Ovary (tissue), 3 donors: ENCODE measurements around the gene CFAP43.
A peak's percentile ranks its signal among the peaks of the same experiment; 100 is the strongest.

Experiments used
- POLR2A ChIP-seq: fragments of 450-650 bp; IDR thresholded peaks from one replicate; pipeline ENCODE4 v1.6.1; 2017; ENCODE audit warnings: antibody characterized with exemption, mild to moderate bottlenecking, moderate library complexity
- TF ChIP-seq, protein P1 (sequence below), 3 donors: fragments of 450-650 bp in 2 of 3; fragments of 200-600 bp in 1 of 3; IDR thresholded peaks; one replicate each; pipeline versions ENCODE4 v1.5.1 to v1.8.0; 2016 to 2022; ENCODE audit warnings: antibody characterized with exemption in 3 of 3, mild to moderate bottlenecking in 1 of 3
- donor health status: DM: no; HTN: no; CAD: no.

DNA sequence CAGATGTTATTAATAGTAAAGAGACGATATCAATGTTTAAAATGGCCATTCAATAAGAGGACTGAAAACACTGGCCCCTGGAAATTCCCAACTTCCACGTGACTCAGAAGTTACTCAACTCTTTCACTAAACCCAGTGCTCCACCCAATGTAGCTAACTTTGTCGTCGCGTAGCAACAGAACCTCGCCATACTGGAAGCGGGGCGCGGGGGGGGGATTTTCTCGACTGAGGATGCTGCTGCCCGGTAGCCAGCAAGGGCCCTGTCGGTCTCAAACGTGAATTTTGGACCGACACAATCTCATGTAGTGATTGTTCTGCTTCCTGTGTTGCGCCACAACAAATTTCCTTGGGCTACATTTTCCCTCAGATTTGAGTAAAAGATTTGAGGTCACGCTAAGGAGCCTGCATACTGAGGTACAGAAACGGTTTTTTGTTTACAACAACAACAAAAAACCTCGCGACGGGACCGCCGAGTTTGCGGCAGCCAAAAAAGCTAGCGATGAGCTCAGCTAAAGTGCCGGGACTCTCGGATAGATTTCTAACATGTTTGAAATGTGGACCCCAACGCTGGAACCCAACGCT lies 111.2 kb downstream of the CFAP43 start:
- TF ChIP-seq, protein P1, sequence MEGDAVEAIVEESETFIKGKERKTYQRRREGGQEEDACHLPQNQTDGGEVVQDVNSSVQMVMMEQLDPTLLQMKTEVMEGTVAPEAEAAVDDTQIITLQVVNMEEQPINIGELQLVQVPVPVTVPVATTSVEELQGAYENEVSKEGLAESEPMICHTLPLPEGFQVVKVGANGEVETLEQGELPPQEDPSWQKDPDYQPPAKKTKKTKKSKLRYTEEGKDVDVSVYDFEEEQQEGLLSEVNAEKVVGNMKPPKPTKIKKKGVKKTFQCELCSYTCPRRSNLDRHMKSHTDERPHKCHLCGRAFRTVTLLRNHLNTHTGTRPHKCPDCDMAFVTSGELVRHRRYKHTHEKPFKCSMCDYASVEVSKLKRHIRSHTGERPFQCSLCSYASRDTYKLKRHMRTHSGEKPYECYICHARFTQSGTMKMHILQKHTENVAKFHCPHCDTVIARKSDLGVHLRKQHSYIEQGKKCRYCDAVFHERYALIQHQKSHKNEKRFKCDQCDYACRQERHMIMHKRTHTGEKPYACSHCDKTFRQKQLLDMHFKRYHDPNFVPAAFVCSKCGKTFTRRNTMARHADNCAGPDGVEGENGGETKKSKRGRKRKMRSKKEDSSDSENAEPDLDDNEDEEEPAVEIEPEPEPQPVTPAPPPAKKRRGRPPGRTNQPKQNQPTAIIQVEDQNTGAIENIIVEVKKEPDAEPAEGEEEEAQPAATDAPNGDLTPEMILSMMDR (IDR thresholded peaks at IDR 0.05), result no peak
- peak; percentile 84 for TF ChIP-seq POLR2A
